Activated CD4-positive, alpha-beta memory T cell treated with anti-CD3 and anti-CD28 coated beads, Interleukin-2, amount 10 ng/mL, durations not matched to agents 7 days and 5 days (primary cell): ENCODE data around the gene IDH1. TPM values are rescaled to one million over a fixed set of nuclear protein-coding genes. Genes with fewer than 3 reads are reported as not detected.
"Not testable (repeated sequence)": the region's sequence is repeated elsewhere in the genome, so short reads cannot be mapped to it uniquely, and the experiment has no call there.

Source experiments
- CTCF ChIA-PET: fragments of 350-600 bp; sonication (Branson Sonifier 250); formaldehyde crosslinking; loops from one replicate; lab custom pipeline; 2021; ENCODE audit warnings: antibody characterized with exemption, inconsistent platforms; lab: Charles Lee
- POLR2A ChIA-PET: fragments of 350-600 bp; sonication (Branson Sonifier 250); formaldehyde crosslinking; loops from one replicate; lab custom pipeline; 2021; ENCODE audit warnings: antibody characterized with exemption; lab: Charles Lee
- DNase-seq: peaks from one replicate; pipeline ENCODE4 v3.0.0-alpha.2; 2020
- H3K27ac Mint-ChIP-seq: one replicate; pipeline ENCODE4 v1.8.0; 2021; ENCODE audit warnings: mild to moderate bottlenecking, mixed read lengths
- H3K27me3 Mint-ChIP-seq: one replicate; pipeline ENCODE4 v1.8.0; 2021; ENCODE audit warnings: mixed read lengths
- H3K36me3 Mint-ChIP-seq: one replicate; pipeline ENCODE4 v1.8.0; 2021; ENCODE audit warnings: low read depth, mixed read lengths
- H3K4me1 Mint-ChIP-seq: one replicate; pipeline ENCODE4 v1.8.0; 2021; ENCODE audit warnings: mixed read lengths
- H3K4me3 Mint-ChIP-seq: one replicate; pipeline ENCODE4 v1.8.0; 2021; ENCODE audit warnings: mild to moderate bottlenecking, mixed read lengths
- H3K9me3 Mint-ChIP-seq: one replicate; pipeline ENCODE4 v1.8.0; 2021; ENCODE audit warnings: mixed read lengths
- total RNA-seq, 2 experiments: library from RNA; stranded (reverse); gene quantifications; one replicate each; pipeline ENCODE4 v1.2.3, GENCODE V29; 2021

The IDH1 gene
- total RNA-seq, 2 experiments from 2014 or later, result 41.3 to 44.2 TPM

DNA sequence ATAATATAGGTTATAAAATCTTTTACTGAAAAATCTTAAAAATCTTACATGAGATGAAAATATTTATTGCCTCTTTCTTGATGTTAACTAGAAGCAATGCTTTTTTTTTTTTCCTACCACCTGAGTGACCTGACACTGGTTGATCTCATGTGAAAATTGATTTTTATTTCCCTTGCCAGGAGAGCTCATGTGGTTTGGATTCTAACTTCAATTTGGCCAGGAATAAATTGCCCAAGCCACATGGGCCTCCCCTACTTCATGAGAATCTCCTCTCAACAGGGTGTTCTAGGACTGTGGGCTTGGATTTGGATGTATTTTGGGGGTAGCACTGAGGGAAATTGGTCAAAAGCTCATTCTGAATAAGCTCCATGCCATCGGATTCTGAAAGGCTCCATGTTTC is 20.1 kb downstream of the IDH1 start:
- no peak for DNase-seq
- no peaks in the 10 kb centered on the region for H3K27me3 Mint-ChIP-seq
- peaks cover 6% of the 10 kb centered on the region for H3K9me3 Mint-ChIP-seq
- H3K27ac Mint-ChIP-seq, result no peak overlapping the region
- CTCF ChIA-PET, result no interaction called here
- POLR2A ChIA-PET, result no interaction called here
- H3K4me3 Mint-ChIP-seq, result no peak overlapping the region
- no peaks in the 10 kb centered on the region for H3K4me1 Mint-ChIP-seq
- H3K36me3 Mint-ChIP-seq, result peaks cover 44% of the 10 kb centered on the region

DNA sequence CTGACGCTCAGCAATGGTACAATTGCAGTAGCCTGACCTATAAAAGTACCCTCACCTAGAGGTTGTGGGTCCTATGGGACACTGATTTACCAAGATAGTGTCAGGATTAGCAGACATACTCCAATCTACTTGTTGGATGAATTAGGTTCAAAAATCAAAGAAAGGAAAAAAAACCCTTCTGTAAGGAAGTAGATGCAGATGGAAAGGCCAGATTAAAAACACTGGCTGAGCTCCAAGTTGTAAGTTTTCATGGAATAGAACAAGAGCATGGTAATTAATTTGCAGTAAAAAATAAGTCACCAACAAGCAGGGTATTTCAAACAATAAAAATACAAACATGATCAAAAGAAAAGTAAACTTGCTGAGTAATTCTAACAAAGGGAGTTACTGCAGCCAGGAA is 26.4 kb downstream of the IDH1 start:
- H3K9me3 Mint-ChIP-seq, result peaks cover 6% of the 10 kb centered on the region
- no peaks in the 10 kb centered on the region for H3K4me1 Mint-ChIP-seq
- H3K27ac Mint-ChIP-seq, result no peak overlapping the region
- CTCF ChIA-PET, result interaction anchor here (1.6 kb wide), 1 partner anchor 54 kb away, joined by 4 read pairs; no protein-coding TSS in a partner anchor
- POLR2A ChIA-PET, result no interaction called here
- no peak for DNase-seq
- H3K4me3 Mint-ChIP-seq, result no peak overlapping the region
- H3K36me3 Mint-ChIP-seq, result no peaks in the 10 kb centered on the region
- no peaks in the 10 kb centered on the region for H3K27me3 Mint-ChIP-seq

DNA sequence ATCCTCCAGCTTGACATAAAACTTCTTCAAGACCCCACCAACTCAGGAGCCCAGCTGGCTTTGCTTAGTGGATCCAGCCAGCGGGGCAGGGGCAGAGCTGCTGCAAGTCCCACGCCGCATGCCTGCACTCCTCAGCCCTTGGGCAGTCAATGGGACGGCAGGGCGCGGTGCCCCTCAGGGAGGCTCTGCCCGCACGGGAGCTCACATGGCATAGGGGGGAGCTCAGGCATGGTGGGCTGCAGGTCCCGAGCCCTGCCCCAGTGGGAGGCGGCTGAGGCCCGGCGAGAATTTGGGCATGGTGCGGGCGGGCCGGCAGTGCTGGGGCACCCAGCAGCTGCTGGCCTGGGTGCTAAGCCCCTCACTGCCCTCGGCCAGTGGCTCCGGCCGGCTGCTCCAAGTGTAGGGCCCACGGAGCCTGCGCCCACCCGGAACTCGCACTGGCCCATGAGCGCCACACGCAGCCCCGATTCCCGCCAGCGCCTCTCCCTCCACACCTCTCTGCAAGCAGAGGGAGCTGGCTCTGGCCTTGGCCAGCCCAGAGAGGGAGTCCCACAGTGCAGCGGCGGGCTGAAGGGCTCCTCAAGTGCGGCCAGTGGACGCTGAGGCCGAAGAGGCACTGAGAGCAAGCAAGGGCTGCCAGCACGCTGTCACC is 27.2 kb downstream of the IDH1 start:
- DNase-seq, result no peak
- no peaks in the 10 kb centered on the region for H3K4me1 Mint-ChIP-seq
- peaks cover 6% of the 10 kb centered on the region for H3K9me3 Mint-ChIP-seq
- no peak overlapping the region for H3K27ac Mint-ChIP-seq
- no peaks in the 10 kb centered on the region for H3K36me3 Mint-ChIP-seq
- ChIA-PET CTCF (interaction anchor here (1.6 kb wide), 1 partner anchor 53 kb away, joined by 4 read pairs; no protein-coding TSS in a partner anchor), POLR2A (no interaction called here)
- no peak overlapping the region for H3K4me3 Mint-ChIP-seq
- H3K27me3 Mint-ChIP-seq, result no peaks in the 10 kb centered on the region

DNA sequence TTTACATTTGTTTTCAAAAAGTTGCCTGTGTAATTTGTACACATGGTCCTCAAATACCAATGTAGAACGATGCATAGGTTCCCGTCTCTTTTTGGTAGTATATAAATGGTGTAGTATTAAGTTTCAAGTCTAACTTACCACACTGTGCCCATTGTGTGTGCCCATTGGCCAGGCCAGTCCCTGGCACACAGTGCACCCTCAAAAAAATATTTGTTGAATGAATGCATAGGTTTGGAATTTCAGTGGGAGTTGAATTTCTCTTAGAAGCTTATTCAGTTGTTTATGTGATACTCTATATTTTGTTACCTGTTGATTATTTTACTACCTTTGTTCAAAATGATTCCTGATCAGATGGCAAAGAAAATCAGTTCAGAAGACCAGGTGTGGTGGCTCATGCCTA is 30.1 kb downstream of the IDH1 start:
- Mint-ChIP-seq H3K4me3 (no peak overlapping the region), H3K9me3 (no peaks in the 10 kb centered on the region), H3K36me3 (no peaks in the 10 kb centered on the region), H3K4me1 (no peaks in the 10 kb centered on the region), H3K27ac (no peak overlapping the region), H3K27me3 (peaks cover 4% of the 10 kb centered on the region)
- ChIA-PET CTCF (no interaction called here), POLR2A (no interaction called here)
- no peak for DNase-seq

DNA sequence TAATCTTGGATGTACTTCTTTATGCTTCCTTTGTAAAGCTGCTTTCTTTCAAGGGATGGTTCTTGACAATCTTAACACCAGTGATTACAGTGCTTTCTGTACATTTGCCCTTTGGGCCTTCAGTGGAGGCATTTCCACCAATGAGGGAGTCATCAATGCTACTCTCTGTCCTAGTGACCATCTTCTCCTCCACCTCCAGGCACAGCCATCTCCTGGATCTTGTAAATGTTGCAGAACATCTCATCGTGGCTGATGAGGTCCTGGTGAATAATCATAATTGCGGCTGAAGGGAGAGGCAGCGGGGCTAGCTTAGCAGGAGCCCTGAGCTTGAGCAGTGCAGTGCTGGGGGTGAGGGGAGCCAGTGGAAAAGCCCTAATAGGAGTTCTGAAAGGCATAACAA is 32.5 kb downstream of the IDH1 start:
- CTCF ChIA-PET, result no interaction called here
- POLR2A ChIA-PET, result no interaction called here

DNA sequence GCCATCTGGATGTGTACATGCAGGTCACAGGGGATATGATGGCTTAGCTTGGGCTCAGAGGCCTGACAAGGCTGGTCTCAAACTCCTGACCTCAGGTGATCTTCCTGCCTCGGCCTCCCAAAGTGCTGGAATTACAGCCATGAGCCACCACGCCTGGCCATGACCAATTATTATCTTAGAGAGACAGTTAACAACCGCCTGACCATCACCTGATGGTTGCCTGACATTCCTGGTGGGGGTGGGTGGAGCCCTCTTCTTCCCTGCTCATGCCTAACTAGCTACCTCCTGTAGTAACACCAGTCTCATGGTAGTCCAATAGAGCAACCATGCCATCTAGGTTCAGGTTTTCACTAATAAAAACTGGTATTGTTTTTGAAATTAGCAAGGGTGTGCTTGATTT is 33.0 kb downstream of the IDH1 start:
- H3K4me3 Mint-ChIP-seq, DNase-seq, H3K36me3 Mint-ChIP-seq, H3K9me3 Mint-ChIP-seq, H3K27me3 Mint-ChIP-seq, POLR2A ChIA-PET, H3K4me1 Mint-ChIP-seq, H3K27ac Mint-ChIP-seq, CTCF ChIA-PET: not testable (repeated sequence)

More for the DNA sequence above, 32.5 kb downstream of the IDH1 start:
- no peaks in the 10 kb centered on the region for H3K36me3 Mint-ChIP-seq
- DNase-seq, result no peak
- no peaks in the 10 kb centered on the region for H3K4me1 Mint-ChIP-seq
- no peaks in the 10 kb centered on the region for H3K9me3 Mint-ChIP-seq
- peaks cover 8% of the 10 kb centered on the region for H3K27me3 Mint-ChIP-seq
- no peak overlapping the region for H3K27ac Mint-ChIP-seq
- no peak overlapping the region for H3K4me3 Mint-ChIP-seq

DNA sequence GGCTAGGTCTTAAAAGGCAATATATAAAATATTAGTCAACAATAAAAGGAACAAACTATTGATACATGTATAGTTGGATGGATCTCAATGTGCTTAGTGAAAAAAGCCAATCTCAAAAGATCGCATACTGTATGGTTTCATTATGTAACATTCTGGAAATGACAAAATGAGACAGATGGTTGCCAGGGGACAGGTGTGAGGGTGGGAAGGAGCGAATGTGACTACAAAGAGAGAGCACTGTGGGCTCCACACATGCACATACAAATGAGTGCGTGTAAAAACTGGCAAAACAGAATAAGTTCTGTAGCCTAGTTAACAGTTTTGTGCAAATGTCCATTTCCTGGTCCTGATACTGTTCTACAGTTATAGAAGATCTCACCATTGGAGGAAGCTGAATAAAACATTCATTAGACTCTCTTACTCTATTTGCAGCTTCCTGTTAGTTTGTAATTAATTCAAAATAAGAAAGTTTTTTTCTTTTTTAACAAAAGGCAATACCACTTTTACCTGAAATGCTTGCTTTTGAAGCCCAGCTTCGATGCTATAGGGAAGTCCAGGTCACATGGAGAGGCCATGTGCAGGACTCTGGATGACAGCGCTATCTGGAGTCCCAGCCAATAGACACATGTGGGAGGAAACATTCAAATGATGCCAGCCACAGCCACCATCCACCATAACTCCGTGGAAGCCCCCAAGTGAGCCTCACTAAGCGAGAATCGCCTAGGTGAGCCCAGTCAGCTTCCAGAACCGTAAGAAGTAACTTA is 44.0 kb downstream of the IDH1 start:
- Mint-ChIP-seq H3K9me3 (no peaks in the 10 kb centered on the region), H3K4me1 (no peaks in the 10 kb centered on the region), H3K27me3 (no peaks in the 10 kb centered on the region), H3K4me3 (no peak overlapping the region), H3K36me3 (no peaks in the 10 kb centered on the region), H3K27ac (no peak overlapping the region)
- DNase-seq, result no peak
- ChIA-PET POLR2A (no interaction called here), CTCF (no interaction called here)

DNA sequence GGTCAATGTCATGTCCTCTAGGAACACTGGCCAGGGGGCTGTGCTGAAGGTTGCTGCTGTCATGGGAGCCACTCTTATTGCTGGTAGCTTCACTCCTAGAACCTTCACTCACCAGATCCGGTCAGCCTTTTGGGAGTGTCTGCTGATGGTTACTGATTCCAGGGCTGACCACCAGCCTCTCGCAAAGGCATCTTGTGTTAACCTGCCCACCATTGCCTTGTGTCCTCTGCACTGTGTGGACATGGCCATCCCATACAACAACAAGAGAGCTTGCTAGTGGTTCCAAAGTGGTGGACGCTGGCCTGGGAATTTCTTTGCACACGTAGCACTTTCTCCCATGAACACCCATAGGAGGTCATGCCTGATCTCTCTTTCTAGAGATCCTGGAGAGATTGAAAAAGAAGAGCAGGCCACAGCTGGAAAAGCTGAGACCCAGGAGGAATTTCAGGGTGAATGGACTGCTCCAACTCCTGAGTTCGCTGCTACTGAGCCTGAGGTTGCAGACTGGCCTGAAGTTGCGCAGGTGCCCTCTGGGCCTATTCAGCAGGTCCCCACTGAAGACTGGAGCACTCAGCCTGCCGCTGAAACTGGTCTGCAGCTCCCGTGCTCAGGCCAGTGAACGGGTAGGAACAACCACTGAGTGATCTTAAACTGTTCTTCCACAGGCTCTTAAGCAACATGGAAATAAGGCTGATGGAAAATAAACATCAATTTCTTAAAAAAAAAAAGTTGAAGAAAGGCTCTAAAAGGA is 46.4 kb downstream of the IDH1 start:
- no peaks in the 10 kb centered on the region for H3K36me3 Mint-ChIP-seq
- H3K4me3 Mint-ChIP-seq, result no peak overlapping the region
- H3K4me1 Mint-ChIP-seq, result no peaks in the 10 kb centered on the region
- ChIA-PET POLR2A (no interaction called here), CTCF (no interaction called here)
- no peaks in the 10 kb centered on the region for H3K9me3 Mint-ChIP-seq
- no peaks in the 10 kb centered on the region for H3K27me3 Mint-ChIP-seq
- no peak overlapping the region for H3K27ac Mint-ChIP-seq
- no peak for DNase-seq

DNA sequence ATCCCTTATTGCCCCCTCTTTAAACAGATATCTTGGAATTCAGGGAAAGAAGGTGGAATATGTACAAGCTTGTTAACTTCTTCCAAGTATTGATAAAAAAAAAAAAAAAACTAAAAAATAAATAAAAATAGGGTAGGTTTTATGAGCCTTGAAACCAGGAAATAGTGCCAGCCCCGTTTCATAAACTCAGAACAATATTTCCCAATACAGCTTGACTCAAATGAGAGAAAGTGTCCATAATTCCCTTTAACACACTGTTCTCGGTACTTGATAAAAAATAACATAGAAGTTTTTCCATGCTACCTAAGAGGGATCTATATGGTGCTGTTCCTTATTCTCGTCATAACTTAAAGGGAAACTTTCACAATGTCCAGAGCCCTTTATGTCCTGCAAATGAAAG is 47.1 kb downstream of the IDH1 start:
- no peak overlapping the region for H3K27ac Mint-ChIP-seq
- no peak overlapping the region for H3K4me3 Mint-ChIP-seq
- no peaks in the 10 kb centered on the region for H3K36me3 Mint-ChIP-seq
- DNase-seq, result no peak
- ChIA-PET POLR2A (no interaction called here), CTCF (interaction anchor here (0.6 kb wide), 1 partner anchor 134 kb away, joined by 3 read pairs; no protein-coding TSS in a partner anchor)
- no peaks in the 10 kb centered on the region for H3K4me1 Mint-ChIP-seq
- H3K9me3 Mint-ChIP-seq, result no peaks in the 10 kb centered on the region
- no peaks in the 10 kb centered on the region for H3K27me3 Mint-ChIP-seq

DNA sequence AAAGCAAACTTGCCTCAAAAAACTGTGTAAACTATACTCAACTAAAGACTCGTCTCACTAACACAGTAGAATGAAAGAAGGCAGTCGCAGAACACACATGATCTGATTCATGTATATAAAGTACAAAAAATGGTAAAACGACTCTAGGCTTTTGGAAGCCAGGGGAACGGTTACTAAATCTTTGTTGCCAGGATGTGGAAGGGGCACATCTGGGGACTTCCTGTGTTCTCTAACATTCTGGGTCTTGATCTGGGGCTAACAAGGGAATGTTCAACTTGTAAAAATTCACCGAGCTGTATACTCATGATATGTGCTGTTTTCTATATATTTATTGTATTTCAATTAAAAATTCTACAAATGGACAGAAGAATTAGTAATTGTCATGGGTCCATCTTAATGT is 50.7 kb downstream of the IDH1 start:
- ChIA-PET POLR2A (no interaction called here), CTCF (interaction anchor here (1.3 kb wide), 1 partner anchor 29 kb away, joined by 4 read pairs; no protein-coding TSS in a partner anchor)
- no peak overlapping the region for H3K4me3 Mint-ChIP-seq
- no peaks in the 10 kb centered on the region for H3K27me3 Mint-ChIP-seq
- no peak overlapping the region for H3K27ac Mint-ChIP-seq
- H3K36me3 Mint-ChIP-seq, result no peaks in the 10 kb centered on the region
- DNase-seq, result no peak
- H3K4me1 Mint-ChIP-seq, result no peaks in the 10 kb centered on the region
- no peaks in the 10 kb centered on the region for H3K9me3 Mint-ChIP-seq

DNA sequence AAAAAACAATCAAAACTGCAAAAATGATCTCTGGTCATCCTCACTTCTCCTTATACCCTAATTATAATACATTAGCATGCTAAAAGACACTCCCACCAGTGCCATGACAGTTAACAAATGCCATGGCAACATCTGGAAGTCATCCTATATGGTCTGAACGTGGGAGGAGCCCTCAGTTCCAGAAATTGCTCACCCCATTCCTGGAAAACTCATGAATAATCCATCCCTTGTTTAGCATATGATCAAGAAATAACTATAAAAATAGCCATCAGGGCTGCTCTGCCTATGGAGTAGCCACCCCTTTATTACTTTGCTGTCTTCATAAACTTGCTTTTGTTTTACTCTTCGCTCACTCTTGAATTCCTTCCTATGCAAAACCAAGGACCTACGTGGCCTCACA is 59.3 kb downstream of the IDH1 start:
- ChIA-PET POLR2A (no interaction called here), CTCF (no interaction called here)
- no peaks in the 10 kb centered on the region for H3K9me3 Mint-ChIP-seq

DNA sequence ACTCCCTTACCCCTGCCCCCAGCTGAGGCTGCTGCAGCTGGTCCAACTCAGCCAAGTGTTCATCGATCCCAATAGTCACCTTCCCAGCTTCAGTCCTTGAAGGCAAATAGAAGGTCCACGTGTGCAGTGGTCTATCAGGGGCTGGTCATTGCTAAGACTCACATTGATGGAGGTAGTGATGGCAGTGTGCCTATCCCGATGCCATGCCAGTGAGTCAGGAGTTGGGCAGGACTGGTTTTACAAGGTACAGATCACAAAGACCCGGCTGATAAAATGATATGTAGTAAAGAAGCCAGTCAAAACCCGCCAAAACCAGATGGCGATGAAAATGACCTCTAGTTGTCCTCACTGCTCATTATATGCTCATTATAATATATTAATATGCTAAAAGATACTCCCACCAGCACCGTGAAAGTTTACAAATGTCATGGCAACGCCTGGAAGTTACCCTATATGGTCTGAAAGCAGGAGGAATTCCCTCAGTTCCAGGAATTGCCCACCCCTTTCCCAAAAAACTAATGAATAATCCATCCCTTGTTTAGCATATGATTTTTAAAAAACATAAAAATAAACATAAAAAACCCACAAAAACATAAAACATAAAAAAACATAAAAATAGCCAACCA is 62.1 kb downstream of the IDH1 start:
- DNase-seq, result no peak
- H3K27me3 Mint-ChIP-seq, result peaks cover 2% of the 10 kb centered on the region
- ChIA-PET CTCF (interaction anchor here (1.7 kb wide), 1 partner anchor 18 kb away, joined by 3 read pairs; no protein-coding TSS in a partner anchor), POLR2A (no interaction called here)
- H3K4me1 Mint-ChIP-seq, result no peaks in the 10 kb centered on the region
- no peak overlapping the region for H3K4me3 Mint-ChIP-seq
- H3K36me3 Mint-ChIP-seq, result no peaks in the 10 kb centered on the region
- H3K9me3 Mint-ChIP-seq, result no peaks in the 10 kb centered on the region
- H3K27ac Mint-ChIP-seq, result no peak overlapping the region

More for the DNA sequence above, 59.3 kb downstream of the IDH1 start:
- Mint-ChIP-seq H3K4me1 (no peaks in the 10 kb centered on the region), H3K27me3 (peaks cover 4% of the 10 kb centered on the region), H3K4me3 (no peak overlapping the region), H3K27ac (no peak overlapping the region), H3K36me3 (no peaks in the 10 kb centered on the region)
- no peak for DNase-seq
